Measurements from ENCODE around the gene TUB. TPM values are rescaled to one million over a fixed set of nuclear protein-coding genes. Genes with fewer than 3 reads are reported as not detected.

TUB gene
- total RNA-seq, 2 donors from 2014 or later = 9.2 to 14.5 TPM

GRCh38 chr11:8033305-8034105, 47.5 kb upstream of the TUB start:
- no peak for TF ChIP-seq POLR2AphosphoS5 (IDR thresholded peaks at IDR 0.05)
- TF ChIP-seq POLR2A (IDR thresholded peaks at IDR 0.05) = no peak
- TF ChIP-seq CTCF (IDR thresholded peaks at IDR 0.05) = peak; percentile 76 to 86 (median 78)
- no peaks in the 10 kb centered on the region for H3K36me3 ChIP-seq
- H3K4me1 ChIP-seq (replicated peaks) = no peaks in the 10 kb centered on the region
- peak; percentile 66 for DNase-seq (ENCODE audit: low spot score)
- no peak overlapping the region for H3K4me3 ChIP-seq
- 56% methylated on average over 17 of the region's 19 CpGs for WGBS
- H3K9me3 ChIP-seq = no peaks in the 10 kb centered on the region
- intact Hi-C loops (cut with DNase I) = loop anchor here (2.0 to 5.0 kb wide), 2 partner anchors 44 to 65 kb away; no protein-coding TSS in a partner anchor
- no peak overlapping the region for H3K27ac ChIP-seq
- no peaks in the 10 kb centered on the region for H3K27me3 ChIP-seq (replicated peaks; ENCODE audit: insufficient read depth)

GRCh38 chr11:8034106-8034585, 46.9 kb upstream of the TUB start:
- Histone ChIP-seq H3K27ac (no peak overlapping the region), H3K4me1 (replicated peaks) (no peaks in the 10 kb centered on the region), H3K27me3 (replicated peaks; ENCODE audit: insufficient read depth) (no peaks in the 10 kb centered on the region), H3K9me3 (no peaks in the 10 kb centered on the region), H3K36me3 (no peaks in the 10 kb centered on the region), H3K4me3 (no peak overlapping the region)
- WGBS = 65% methylated on average over 3 of the region's 3 CpGs
- no peak for DNase-seq (ENCODE audit: low spot score)
- no peak for TF ChIP-seq CTCF (IDR thresholded peaks at IDR 0.05)
- no peak for TF ChIP-seq POLR2A (IDR thresholded peaks at IDR 0.05)
- no peak for TF ChIP-seq POLR2AphosphoS5 (IDR thresholded peaks at IDR 0.05)
- intact Hi-C loops (cut with DNase I) = loop anchor here (5.0 kb wide), 1 partner anchor 43 kb away; no protein-coding TSS in a partner anchor

- no peak overlapping the region for H3K27ac ChIP-seq
- 65% methylated on average over 5 of the region's 5 CpGs for WGBS
- H3K4me3 ChIP-seq = no peak overlapping the region
- no peak for TF ChIP-seq POLR2A (IDR thresholded peaks at IDR 0.05)
- no peak for TF ChIP-seq POLR2AphosphoS5 (IDR thresholded peaks at IDR 0.05)
- TF ChIP-seq CTCF (IDR thresholded peaks at IDR 0.05) = no peak
- no peak for DNase-seq (ENCODE audit: low spot score)
- H3K27me3 ChIP-seq (replicated peaks; ENCODE audit: insufficient read depth) = no peaks in the 10 kb centered on the region
- no peaks in the 10 kb centered on the region for H3K4me1 ChIP-seq (replicated peaks)
- no peaks in the 10 kb centered on the region for H3K36me3 ChIP-seq
- H3K9me3 ChIP-seq = no peaks in the 10 kb centered on the region
- intact Hi-C loops (cut with DNase I) = loop anchor here (5.0 kb wide), 1 partner anchor 43 kb away; no protein-coding TSS in a partner anchor
Observed at GRCh38 chr11:8034604-8035190, 46.3 kb upstream of the TUB start.

- whole genome bisulfite sequencing = 29% methylated on average over 11 of the region's 11 CpGs
- H3K27ac ChIP-seq = peak overlapping the region in 1 of 2 donors; percentile 42
- H3K4me3 ChIP-seq = no peak overlapping the region
- TF ChIP-seq CTCF (IDR thresholded peaks at IDR 0.05) (no peak), POLR2A (IDR thresholded peaks at IDR 0.05) (no peak), POLR2AphosphoS5 (IDR thresholded peaks at IDR 0.05) (no peak)
- H3K36me3 ChIP-seq = no peaks in the 10 kb centered on the region
- intact Hi-C loops (cut with DNase I) = no loop called here
- H3K27me3 ChIP-seq (replicated peaks; ENCODE audit: insufficient read depth) = no peaks in the 10 kb centered on the region
- no peaks in the 10 kb centered on the region for H3K9me3 ChIP-seq
- no peaks in the 10 kb centered on the region for H3K4me1 ChIP-seq (replicated peaks)
- DNase-seq (ENCODE audit: low spot score) = no peak
Observed at GRCh38 chr11:8035200-8035855, 45.7 kb upstream of the TUB start.

All from prostate gland (tissue), 2 donors.